HepG2 (cell line): Measurements from ENCODE around the gene LSM14B. TPM values are rescaled to one million over a fixed set of nuclear protein-coding genes. Genes with fewer than 3 reads are reported as not detected.
A peak's percentile ranks its signal among the peaks of the same experiment; 100 is the strongest.

Experiments
- GFI1 ChIP-seq: sonication (generic); formaldehyde crosslinking; IDR thresholded peaks from 2 replicates; pipeline ENCODE4 v1.5.0; 2020; ENCODE audit warnings: missing genetic modification reagents, mild to moderate bottlenecking, borderline replicate concordance
- HOMEZ ChIP-seq: IDR thresholded peaks from 2 replicates; pipeline ENCODE4 v1.6.1; 2016; ENCODE audit warnings: low read depth
- NFE2 ChIP-seq: sonication (generic); formaldehyde crosslinking; IDR thresholded peaks from 2 replicates; pipeline ENCODE4 v1.4.0; 2020; ENCODE audit warnings: missing genetic modification reagents
- PCBP2 ChIP-seq: fragments of 200-400 bp; formaldehyde crosslinking; optimal IDR thresholded peaks from 2 replicates; pipeline ENCODE3; 2018; ENCODE audit warnings: low read length, low read depth; ENCODE audit not compliant: poor library complexity, severe bottlenecking
- RELA ChIP-seq: sonication (generic); formaldehyde crosslinking; IDR thresholded peaks from 2 replicates; pipeline ENCODE4 v1.4.0; 2020; ENCODE audit warnings: missing genetic modification reagents
- TBX2 ChIP-seq: sonication (generic); formaldehyde crosslinking; IDR thresholded peaks from 2 replicates; pipeline ENCODE4 v1.5.0; 2020; ENCODE audit warnings: missing genetic modification reagents, mild to moderate bottlenecking, borderline replicate concordance
- ZKSCAN5 ChIP-seq: sonication (generic); formaldehyde crosslinking; IDR thresholded peaks from 2 replicates; pipeline ENCODE4 v1.5.1; 2020; ENCODE audit warnings: mild to moderate bottlenecking, missing genetic modification reagents
- ZNF557 ChIP-seq: sonication (generic); formaldehyde crosslinking; IDR thresholded peaks from 2 replicates; pipeline ENCODE4 v1.4.0; 2020; ENCODE audit warnings: missing genetic modification reagents
- ZNF564 ChIP-seq: sonication (generic); formaldehyde crosslinking; IDR thresholded peaks from 2 replicates; pipeline ENCODE4 v1.8.1; 2023; ENCODE audit warnings: mild to moderate bottlenecking, missing genetic modification reagents
- ZNF747 ChIP-seq: sonication (generic); formaldehyde crosslinking; IDR thresholded peaks from 2 replicates; pipeline ENCODE4 v1.8.1; 2023; ENCODE audit warnings: missing genetic modification reagents, mild to moderate bottlenecking, borderline replicate concordance
- ZNF772 ChIP-seq: sonication (generic); formaldehyde crosslinking; IDR thresholded peaks from 2 replicates; pipeline ENCODE4 v1.5.0; 2020; ENCODE audit warnings: mild to moderate bottlenecking, missing genetic modification reagents
- ZSCAN9 ChIP-seq: IDR thresholded peaks from 2 replicates; pipeline ENCODE4 v1.6.1; 2016; ENCODE audit warnings: borderline replicate concordance
- polyA plus RNA-seq, 8 experiments: library from polyadenylated mRNA; depleted of rRNA in 3 of 8; stranded (reverse) in 7 of 8; unstranded in 1 of 8; fragments of >200 nt; fragmentation: Illumina TruSeq in 4 of 8; extraction: Trizol in 4 of 8; gene quantifications; 2 replicates each; pipeline versions ENCODE4 v1.2.1 to v1.2.3, GENCODE V29; 2011 to 2016; ENCODE audit warnings: low read depth in 4 of 8, missing spikeins in 1 of 8, mixed read lengths in 1 of 8; ENCODE audit not compliant: insufficient read depth in 1 of 8
- total RNA-seq, 5 experiments: library from RNA; depleted of rRNA; stranded (reverse); fragments of >200 nt; fragmentation: Illumina TruSeq; extraction: Trizol; gene quantifications; 2 replicates each; pipeline ENCODE4 v1.2.3, GENCODE V29; 2016; ENCODE audit warnings: low read depth in 1 of 5
- TF ChIP-seq, protein P1 (sequence below): sonication (generic); formaldehyde crosslinking; IDR thresholded peaks from 2 replicates; pipeline ENCODE4 v1.8.0; 2022; ENCODE audit warnings: mild to moderate bottlenecking, missing genetic modification reagents; ENCODE audit not compliant: insufficient replicate concordance
- TF ChIP-seq, protein P2 (sequence below): IDR thresholded peaks from 2 replicates; pipeline ENCODE4 v1.6.1; 2016; ENCODE audit warnings: missing biosample characterization, missing genetic modification reagents, low read depth
- TF ChIP-seq, protein P3 (sequence below): sonication (generic); formaldehyde crosslinking; IDR thresholded peaks from 2 replicates; pipeline ENCODE4 v1.5.1; 2020; ENCODE audit warnings: missing genetic modification reagents, mild to moderate bottlenecking, borderline replicate concordance
- TF ChIP-seq, protein P4 (sequence below): sonication (generic); formaldehyde crosslinking; IDR thresholded peaks from 2 replicates; pipeline ENCODE4 v1.5.0; 2020; ENCODE audit warnings: mild to moderate bottlenecking, missing genetic modification reagents, borderline replicate concordance

Gene LSM14B
- total and polyA plus RNA-seq, 2 of the 13 experiments (the other 11 are each of a cell fraction or from before 2014, with no cell fraction given), result 43.3 to 79.2 TPM

DNA sequence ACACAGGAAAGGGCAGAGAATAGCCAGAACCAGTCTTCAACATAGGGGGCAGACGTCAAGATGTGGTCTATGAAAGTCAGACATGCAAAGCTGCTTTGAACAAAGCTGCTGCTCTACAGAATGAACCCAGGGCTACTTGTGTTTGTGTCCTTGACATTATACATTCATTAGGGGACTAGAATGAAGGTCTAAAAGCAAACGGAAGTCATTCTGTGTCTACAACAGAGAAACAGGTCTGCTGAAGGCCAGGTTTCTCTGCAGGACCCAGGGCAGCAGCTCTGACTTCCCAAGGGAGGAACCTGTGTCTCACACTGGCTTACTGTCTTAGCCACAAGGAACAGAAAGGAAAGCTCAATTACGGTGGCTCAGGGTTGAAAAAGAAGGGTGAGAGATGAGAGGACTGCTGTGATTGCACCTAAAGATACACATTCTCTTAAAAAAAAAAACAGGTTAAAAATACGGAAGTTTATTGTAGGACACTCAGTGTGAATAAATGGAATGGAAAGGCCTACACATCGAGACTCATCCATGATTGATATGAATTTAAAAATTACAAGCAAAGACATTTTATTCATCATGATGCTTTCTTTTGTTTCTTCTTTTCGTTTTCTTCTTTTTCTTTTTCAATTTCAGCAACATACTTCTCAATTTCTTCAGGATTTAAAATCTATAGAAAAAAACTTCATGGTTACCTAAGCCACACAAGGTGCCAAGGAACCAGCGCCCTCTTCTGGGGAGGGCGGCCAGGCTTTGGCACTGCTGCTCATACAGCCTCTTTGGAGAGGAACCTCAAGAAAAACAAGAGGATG lies 14.2 kb downstream of the LSM14B start (continued):
- TF ChIP-seq, protein P1, sequence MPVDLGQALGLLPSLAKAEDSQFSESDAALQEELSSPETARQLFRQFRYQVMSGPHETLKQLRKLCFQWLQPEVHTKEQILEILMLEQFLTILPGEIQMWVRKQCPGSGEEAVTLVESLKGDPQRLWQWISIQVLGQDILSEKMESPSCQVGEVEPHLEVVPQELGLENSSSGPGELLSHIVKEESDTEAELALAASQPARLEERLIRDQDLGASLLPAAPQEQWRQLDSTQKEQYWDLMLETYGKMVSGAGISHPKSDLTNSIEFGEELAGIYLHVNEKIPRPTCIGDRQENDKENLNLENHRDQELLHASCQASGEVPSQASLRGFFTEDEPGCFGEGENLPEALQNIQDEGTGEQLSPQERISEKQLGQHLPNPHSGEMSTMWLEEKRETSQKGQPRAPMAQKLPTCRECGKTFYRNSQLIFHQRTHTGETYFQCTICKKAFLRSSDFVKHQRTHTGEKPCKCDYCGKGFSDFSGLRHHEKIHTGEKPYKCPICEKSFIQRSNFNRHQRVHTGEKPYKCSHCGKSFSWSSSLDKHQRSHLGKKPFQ, result no peak
- TF ChIP-seq ZNF564 (CRISPR knock-in tag) (no peak), ZNF747 (CRISPR knock-in tag) (no peak), GFI1 (CRISPR knock-in tag) (no peak), ZSCAN9 (CRISPR knock-in tag) (peak; percentile 37; the same call in 1 of the 2 replicates), ZKSCAN5 (CRISPR knock-in tag) (no peak), RELA (CRISPR knock-in tag) (no peak), HOMEZ (CRISPR knock-in tag) (no peak), ZNF557 (CRISPR knock-in tag) (no peak), TBX2 (CRISPR knock-in tag) (no peak), NFE2 (no peak), ZNF772 (CRISPR knock-in tag) (no peak), PCBP2 (no peak)
- TF ChIP-seq, protein P2, sequence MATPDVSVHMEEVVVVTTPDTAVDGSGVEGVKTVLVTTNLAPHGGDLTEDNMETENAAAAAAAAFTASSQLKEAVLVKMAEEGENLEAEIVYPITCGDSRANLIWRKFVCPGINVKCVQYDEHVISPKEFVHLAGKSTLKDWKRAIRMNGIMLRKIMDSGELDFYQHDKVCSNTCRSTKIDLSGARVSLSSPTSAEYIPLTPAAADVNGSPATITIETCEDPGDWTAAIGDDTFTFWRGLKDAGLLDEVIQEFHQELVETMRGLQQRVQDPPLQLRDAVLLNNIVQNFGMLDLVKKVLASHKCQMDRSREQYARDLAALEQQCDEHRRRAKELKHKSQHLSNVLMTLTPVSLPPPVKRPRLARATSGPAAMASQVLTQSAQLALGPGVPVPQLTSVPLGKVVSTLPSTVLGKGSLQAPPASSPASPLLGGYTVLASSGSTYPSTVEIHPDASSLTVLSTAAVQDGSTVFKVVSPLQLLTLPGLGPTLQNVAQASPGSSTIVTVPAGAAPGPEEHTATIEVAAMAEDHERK (CRISPR knock-in tag), result peak; percentile 35; the same call in 1 of the 2 replicates
- TF ChIP-seq, protein P3, sequence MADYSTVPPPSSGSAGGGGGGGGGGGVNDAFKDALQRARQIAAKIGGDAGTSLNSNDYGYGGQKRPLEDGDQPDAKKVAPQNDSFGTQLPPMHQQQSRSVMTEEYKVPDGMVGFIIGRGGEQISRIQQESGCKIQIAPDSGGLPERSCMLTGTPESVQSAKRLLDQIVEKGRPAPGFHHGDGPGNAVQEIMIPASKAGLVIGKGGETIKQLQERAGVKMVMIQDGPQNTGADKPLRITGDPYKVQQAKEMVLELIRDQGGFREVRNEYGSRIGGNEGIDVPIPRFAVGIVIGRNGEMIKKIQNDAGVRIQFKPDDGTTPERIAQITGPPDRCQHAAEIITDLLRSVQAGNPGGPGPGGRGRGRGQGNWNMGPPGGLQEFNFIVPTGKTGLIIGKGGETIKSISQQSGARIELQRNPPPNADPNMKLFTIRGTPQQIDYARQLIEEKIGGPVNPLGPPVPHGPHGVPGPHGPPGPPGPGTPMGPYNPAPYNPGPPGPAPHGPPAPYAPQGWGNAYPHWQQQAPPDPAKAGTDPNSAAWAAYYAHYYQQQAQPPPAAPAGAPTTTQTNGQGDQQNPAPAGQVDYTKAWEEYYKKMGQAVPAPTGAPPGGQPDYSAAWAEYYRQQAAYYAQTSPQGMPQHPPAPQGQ (CRISPR knock-in tag), result no peak
- TF ChIP-seq, protein P4, sequence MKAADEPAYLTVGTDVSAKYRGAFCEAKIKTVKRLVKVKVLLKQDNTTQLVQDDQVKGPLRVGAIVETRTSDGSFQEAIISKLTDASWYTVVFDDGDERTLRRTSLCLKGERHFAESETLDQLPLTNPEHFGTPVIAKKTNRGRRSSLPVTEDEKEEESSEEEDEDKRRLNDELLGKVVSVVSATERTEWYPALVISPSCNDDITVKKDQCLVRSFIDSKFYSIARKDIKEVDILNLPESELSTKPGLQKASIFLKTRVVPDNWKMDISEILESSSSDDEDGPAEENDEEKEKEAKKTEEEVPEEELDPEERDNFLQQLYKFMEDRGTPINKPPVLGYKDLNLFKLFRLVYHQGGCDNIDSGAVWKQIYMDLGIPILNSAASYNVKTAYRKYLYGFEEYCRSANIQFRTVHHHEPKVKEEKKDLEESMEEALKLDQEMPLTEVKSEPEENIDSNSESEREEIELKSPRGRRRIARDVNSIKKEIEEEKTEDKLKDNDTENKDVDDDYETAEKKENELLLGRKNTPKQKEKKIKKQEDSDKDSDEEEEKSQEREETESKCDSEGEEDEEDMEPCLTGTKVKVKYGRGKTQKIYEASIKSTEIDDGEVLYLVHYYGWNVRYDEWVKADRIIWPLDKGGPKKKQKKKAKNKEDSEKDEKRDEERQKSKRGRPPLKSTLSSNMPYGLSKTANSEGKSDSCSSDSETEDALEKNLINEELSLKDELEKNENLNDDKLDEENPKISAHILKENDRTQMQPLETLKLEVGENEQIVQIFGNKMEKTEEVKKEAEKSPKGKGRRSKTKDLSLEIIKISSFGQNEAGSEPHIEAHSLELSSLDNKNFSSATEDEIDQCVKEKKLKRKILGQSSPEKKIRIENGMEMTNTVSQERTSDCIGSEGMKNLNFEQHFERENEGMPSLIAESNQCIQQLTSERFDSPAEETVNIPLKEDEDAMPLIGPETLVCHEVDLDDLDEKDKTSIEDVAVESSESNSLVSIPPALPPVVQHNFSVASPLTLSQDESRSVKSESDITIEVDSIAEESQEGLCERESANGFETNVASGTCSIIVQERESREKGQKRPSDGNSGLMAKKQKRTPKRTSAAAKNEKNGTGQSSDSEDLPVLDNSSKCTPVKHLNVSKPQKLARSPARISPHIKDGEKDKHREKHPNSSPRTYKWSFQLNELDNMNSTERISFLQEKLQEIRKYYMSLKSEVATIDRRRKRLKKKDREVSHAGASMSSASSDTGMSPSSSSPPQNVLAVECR (CRISPR knock-in tag), result no peak
